MM.1S (cell line): ENCODE measurements around the gene FLG2.

Experiments
- CTCF ChIP-seq: fragments of 300-600 bp; sonication (generic); IDR thresholded peaks from 2 replicates; pipeline ENCODE4 v1.5.1; 2016; ENCODE audit warnings: antibody characterized with exemption, low read length, mixed read lengths
- EZH2phosphoT487 ChIP-seq: fragments of 300-600 bp; sonication (generic); IDR thresholded peaks from 2 replicates; pipeline ENCODE4 v1.6.1; 2018; ENCODE audit warnings: antibody characterized with exemption, low read length

GRCh38 chr1:152313970-152314369 is 45.8 kb downstream of the FLG2 start:
- TF ChIP-seq CTCF (no peak), EZH2phosphoT487 (no peak)
